BJ (cell line): ENCODE measurements around the gene CDH23. TPM values are rescaled to one million over a fixed set of nuclear protein-coding genes. Genes with fewer than 3 reads are reported as not detected.

ENCODE experiments used
- CTCF ChIA-PET: fragments of 350-600 bp; formaldehyde crosslinking; extraction: SDS; loops from one replicate; lab custom pipeline; 2021; ENCODE audit warnings: antibody characterized with exemption, inconsistent platforms; lab: Yijun Ruan, JAX
- POLR2A ChIA-PET: fragments of 300-600 bp; sonication (Branson Sonifier 250); formaldehyde crosslinking; extraction: SDS; loops from one replicate; lab custom pipeline; 2021; ENCODE audit warnings: antibody characterized with exemption; lab: Charles Lee
- DNase-seq: peaks from one replicate; pipeline ENCODE4 v3.0.0-alpha.2; 2011; ENCODE audit warnings: low read depth
- H3K27me3 ChIP-seq: 2 replicates; pipeline ENCODE4 v1.6.0; 2011; ENCODE audit warnings: low read length; ENCODE audit not compliant: control insufficient read depth, insufficient read depth
- H3K36me3 ChIP-seq: 2 replicates; pipeline ENCODE4 v1.5.1; 2011; ENCODE audit warnings: low read length; ENCODE audit not compliant: control insufficient read depth, insufficient read depth
- H3K4me3 ChIP-seq: 2 replicates; pipeline ENCODE4 v1.5.1; 2011; ENCODE audit warnings: low read depth, mild to moderate bottlenecking, control low read depth, low read length
- polyA plus RNA-seq: library from polyadenylated mRNA; depleted of rRNA; stranded (reverse); fragments of >200 nt; gene quantifications from 2 replicates; pipeline ENCODE4 v1.2.3, GENCODE V29; 2011
- TF ChIP-seq, protein P1 (sequence below): IDR thresholded peaks from 2 replicates; pipeline ENCODE4 v1.5.1; 2011; ENCODE audit warnings: low read depth, mild to moderate bottlenecking, control low read depth, inconsistent platforms, low read length, moderate library complexity; ENCODE audit not compliant: insufficient read depth

The CDH23 gene
- polyA plus RNA-seq, 1 experiment = 0.05 TPM

DNA sequence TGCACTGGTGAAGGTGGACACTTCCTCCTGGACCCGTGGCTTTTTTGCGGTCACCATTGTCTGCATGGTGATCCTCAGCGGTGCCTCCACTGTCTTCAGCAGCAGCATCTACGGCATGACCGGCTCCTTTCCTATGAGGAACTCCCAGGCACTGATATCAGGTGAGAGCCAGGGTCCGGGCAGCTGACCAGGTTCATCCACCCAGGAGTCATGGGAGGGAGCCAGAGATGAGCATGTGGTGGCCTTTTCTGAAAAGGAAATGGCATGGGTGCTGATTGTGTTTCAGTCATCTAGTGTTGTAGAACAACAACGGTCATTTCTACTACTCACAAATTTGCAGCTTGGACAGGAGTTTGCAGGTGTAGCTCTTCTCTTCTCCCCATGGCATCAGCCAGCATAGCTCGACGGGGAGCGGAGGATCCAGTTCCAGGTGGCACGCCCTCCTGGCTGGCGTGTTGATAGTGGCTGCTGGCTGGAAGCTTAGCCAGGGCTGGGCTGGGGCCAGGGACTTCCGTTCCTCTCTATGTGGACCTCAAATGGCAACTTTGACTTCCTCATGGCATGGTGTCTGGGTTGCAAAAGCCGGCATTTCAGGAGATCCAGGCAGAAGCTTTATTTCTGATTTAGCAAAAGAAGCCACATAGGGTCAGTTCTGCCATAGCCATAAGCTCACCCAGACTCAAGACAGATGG lies 44.9 kb upstream of the CDH23 start:
- DNase-seq = no peak

DNA sequence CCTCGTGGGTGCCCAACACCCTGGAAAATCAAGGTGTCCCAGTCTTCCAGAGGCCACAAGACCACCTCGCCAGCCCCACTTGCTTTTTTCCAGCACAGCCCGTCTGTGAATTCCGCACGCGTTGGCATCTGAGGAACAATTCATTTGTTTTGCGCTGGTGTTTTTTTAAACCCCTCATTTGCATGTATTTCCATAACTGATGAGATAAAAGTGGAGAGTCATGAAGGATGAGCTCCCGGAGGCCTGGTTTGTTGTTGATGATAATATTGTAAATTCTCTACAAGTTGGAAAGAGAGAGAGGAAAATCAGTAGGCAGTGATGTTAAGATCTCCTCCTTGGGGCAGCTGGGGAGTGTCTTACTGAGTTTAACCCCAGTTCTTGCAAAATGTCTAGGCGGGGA lies 43.1 kb upstream of the CDH23 start:
- no peak overlapping the region for H3K4me3 ChIP-seq
- ChIA-PET CTCF (interaction anchor here (0.6 kb wide), 1 partner anchor 455 kb away, joined by 3 read pairs; no protein-coding TSS in a partner anchor), POLR2A (no interaction called here)
- no peak for DNase-seq
- no peaks in the 10 kb centered on the region for H3K27me3 ChIP-seq
- no peaks in the 10 kb centered on the region for H3K36me3 ChIP-seq
- TF ChIP-seq, protein P1, sequence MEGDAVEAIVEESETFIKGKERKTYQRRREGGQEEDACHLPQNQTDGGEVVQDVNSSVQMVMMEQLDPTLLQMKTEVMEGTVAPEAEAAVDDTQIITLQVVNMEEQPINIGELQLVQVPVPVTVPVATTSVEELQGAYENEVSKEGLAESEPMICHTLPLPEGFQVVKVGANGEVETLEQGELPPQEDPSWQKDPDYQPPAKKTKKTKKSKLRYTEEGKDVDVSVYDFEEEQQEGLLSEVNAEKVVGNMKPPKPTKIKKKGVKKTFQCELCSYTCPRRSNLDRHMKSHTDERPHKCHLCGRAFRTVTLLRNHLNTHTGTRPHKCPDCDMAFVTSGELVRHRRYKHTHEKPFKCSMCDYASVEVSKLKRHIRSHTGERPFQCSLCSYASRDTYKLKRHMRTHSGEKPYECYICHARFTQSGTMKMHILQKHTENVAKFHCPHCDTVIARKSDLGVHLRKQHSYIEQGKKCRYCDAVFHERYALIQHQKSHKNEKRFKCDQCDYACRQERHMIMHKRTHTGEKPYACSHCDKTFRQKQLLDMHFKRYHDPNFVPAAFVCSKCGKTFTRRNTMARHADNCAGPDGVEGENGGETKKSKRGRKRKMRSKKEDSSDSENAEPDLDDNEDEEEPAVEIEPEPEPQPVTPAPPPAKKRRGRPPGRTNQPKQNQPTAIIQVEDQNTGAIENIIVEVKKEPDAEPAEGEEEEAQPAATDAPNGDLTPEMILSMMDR = no peak

More for the DNA sequence above, 44.9 kb upstream of the CDH23 start:
- POLR2A ChIA-PET = no interaction called here
- Histone ChIP-seq H3K4me3 (no peak overlapping the region), H3K36me3 (no peaks in the 10 kb centered on the region), H3K27me3 (no peaks in the 10 kb centered on the region; the same call in 1 of the 2 replicates)
- TF ChIP-seq, protein P1 = no peak
- CTCF ChIA-PET = interaction anchor here (0.7 to 1.9 kb wide), 5 partner anchors 19 to 271 kb away, joined by 3 to 5 read pairs (median 3); no protein-coding TSS in a partner anchor

DNA sequence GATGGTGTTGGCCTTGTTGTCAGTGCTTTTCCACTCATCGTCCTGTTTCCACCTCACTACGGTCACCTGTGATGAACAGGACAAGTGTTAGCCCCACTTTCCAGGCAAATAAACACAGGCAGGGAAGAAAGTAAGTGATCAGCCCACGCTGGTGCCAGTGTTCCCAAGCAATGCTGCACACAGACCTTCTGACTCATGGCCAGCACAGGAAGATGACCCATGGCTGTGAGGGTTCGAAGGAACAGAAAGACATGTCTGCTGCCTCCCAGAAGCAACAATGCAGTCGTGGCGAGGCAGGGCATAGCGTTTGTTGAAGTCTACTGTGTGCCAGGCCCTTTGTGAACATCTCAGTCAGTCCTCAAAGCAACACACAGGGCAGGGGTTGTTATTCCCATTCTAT lies 41.9 kb upstream of the CDH23 start:
- TF ChIP-seq, protein P1 = no peak
- Histone ChIP-seq H3K27me3 (no peaks in the 10 kb centered on the region), H3K36me3 (no peaks in the 10 kb centered on the region), H3K4me3 (no peak overlapping the region)
- CTCF ChIA-PET = interaction anchor here (0.6 to 1.2 kb wide), 2 partner anchors 16 to 30 kb away, joined by 3 read pairs; no protein-coding TSS in a partner anchor
- POLR2A ChIA-PET = no interaction called here
- no peak for DNase-seq

DNA sequence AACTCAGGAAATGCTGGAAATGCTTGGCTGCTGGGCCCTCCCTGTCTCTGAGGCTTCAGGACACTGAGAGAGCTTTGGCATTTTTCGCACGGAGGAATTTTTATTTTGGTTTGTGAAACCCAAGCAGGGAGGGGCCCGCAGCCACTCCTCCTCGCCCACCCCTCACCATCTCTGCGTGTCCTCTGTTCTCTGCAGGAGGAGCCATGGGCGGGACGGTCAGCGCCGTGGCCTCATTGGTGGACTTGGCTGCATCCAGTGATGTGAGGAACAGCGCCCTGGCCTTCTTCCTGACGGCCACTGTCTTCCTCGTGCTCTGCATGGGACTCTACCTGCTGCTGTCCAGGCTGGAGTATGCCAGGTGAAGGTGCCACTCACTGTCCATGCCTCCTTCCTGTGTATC lies 40.8 kb upstream of the CDH23 start:
- DNase-seq = no peak
- CTCF ChIA-PET = interaction anchor here (0.6 kb wide), 1 partner anchor 286 kb away, joined by 3 read pairs; no protein-coding TSS in a partner anchor
- no peaks in the 10 kb centered on the region for H3K36me3 ChIP-seq
- POLR2A ChIA-PET = no interaction called here
- no peaks in the 10 kb centered on the region for H3K27me3 ChIP-seq
- TF ChIP-seq, protein P1 = no peak
- no peak overlapping the region for H3K4me3 ChIP-seq

DNA sequence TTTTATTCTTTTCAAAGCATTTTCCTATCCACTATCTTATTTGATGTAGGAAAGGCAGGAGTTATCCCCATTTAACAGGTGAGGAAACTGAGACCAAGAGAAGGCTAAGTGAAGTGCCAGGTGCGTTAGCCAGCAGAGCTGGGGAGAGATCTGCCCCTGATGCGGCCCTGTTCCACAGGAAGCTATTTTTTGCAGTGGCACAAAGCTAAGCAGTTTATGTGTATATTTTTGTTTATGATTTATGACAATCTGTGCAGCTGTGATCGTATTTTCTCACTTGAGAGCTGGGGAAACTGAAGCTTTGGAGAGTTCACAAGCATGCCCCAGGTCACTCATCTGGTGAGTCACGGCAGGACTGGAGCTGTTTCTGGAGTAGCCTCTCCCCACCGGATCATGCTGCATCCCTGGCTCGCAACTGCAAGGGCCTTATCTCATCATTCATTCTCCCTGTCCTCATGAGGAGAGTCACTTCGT lies 38.9 kb upstream of the CDH23 start:
- DNase-seq = no peak
- TF ChIP-seq, protein P1 = no peak
- H3K4me3 ChIP-seq = no peak overlapping the region
- no peaks in the 10 kb centered on the region; the same call in 1 of the 2 replicates for H3K36me3 ChIP-seq
- H3K27me3 ChIP-seq = no peaks in the 10 kb centered on the region
- POLR2A ChIA-PET = interaction anchor here (0.6 kb wide), 1 partner anchor 881 kb away, joined by 3 read pairs; no protein-coding TSS in a partner anchor
- CTCF ChIA-PET = interaction anchor here (0.7 to 1.6 kb wide), 4 partner anchors 7 to 347 kb away, joined by 3 to 7 read pairs (median 4); no protein-coding TSS in a partner anchor
